ENCODE measurements around the gene CSAG1.
"Not testable (repeated sequence)": the region's sequence is repeated elsewhere in the genome, so short reads cannot be mapped to it uniquely, and the experiment has no call there.

The CSAG1 gene

DNA sequence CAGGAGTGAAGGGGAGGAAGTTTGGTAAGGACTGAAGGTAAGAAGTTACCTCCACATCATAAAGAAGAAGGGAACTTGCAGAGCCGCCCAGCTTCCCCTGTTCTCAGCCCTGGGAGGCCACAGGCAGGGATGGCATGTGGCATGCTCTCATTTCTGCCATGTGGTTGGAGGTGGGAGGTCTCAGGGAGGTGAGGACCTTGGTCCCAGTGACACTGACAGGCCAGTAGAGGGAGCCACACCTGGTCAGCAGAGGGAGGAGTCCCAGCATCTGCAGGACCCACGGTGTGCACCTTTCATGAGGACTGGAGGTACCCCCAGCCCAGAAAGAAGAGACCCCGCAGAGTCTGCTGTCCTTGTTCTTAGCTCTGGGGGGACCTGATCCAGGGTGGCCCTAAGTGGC lies 52.5 kb downstream of the CSAG1 start:
- H3K4me3 ChIP-seq (ENCODE audit: low read depth, low read length); H3K79me2 ChIP-seq (ENCODE audit: control insufficient read depth, insufficient read depth, low read length, unreplicated experiment); H3K36me3 ChIP-seq (ENCODE audit: insufficient read depth, low read length); H2AFZ ChIP-seq (ENCODE audit: low read length, unreplicated experiment); H3K4me1 ChIP-seq (ENCODE audit: control insufficient read depth, insufficient read depth, low read length, unreplicated experiment); H3K27ac ChIP-seq (ENCODE audit: low read depth, low read length); H3K27me3 ChIP-seq (ENCODE audit: insufficient read depth, low read length): not testable (repeated sequence)

Measured in ACC112 (cell line).